NCI-H2171 treated with DMSO at 0.1 percent for 48 hours (cell line): ENCODE results near the gene PAM.

ENCODE experiments used
- DNase-seq: peaks from one replicate; lab custom pipeline; 2025; lab: John Stamatoyannopoulos, UW

The PAM gene

DNA sequence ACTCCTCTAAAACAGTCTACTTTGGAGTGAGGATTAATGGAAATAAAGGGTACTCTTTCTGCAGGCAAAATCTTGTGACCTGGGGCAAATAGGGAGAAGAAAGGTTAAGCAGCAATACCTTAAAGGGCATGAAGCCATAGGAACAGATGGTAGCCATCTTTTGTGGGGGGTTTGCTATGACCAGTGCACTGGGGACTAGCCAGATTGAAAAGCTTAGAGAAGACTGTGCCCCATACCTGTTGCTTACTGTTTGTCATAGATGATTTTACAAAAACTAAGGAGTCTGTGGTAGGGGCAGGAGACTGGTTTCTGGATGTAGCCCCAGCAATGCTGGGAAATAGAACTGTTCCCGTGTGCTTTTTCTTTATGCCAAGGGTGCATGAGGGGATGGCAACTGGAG, 58.6 kb downstream of the PAM start:
- DNase-seq: no peak

DNA sequence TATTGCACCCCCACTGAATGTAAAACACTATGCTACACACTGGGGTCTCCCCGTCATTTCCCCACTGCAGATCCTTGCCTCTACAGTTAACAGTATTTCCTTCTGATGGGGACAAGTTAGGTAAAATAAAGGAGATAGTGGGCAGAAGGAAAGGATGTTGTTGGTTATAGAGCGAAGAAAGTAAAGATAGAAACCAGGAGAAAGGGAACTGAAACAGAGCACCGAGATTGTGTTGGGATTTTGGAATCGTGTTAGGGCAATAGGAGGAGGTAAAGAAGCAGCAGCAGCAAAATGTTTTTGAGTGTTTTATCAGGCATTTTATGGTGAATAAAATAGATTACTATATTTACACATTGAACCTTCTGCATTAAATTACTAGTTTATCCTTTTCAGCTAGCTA, 60.0 kb downstream of the PAM start:
- DNase-seq: no peak

DNA sequence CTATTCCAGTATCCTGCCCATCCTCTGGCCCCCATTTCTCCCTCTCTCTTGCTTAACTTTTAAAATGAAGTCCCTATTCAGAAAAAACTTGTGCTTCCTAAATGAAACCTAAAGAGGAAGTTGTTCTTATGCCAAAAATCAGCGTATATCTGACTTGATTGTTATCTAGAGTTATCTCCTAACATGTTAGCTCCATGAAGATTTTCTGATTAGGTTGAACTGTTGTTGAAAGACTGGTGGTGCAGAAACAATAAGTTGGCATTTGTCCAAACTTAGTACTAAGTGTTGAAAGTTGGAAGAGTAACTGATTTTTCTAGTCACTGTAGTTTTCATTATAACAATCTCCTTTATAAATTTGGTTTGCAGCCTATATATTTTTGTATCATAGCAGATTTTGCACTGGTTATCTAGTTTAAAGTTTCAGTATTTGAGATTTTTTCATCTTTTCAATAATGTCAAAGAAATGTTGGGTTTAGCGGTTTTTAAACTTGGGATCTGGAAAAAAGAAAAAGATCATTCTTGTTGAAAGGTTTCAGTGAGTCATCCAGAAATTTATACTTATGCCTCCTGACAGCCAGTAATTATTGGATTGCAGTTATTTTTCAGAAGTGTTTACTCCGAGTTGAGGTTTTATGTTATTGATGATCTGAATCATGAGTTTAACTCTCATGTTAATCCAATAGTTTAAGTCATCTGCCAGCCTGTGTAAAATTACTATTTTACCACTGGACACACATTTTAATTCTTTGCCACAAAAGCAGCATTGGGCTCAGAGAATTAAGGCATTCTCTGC, 60.6 kb downstream of the PAM start:
- peak; percentile 43 for DNase-seq

GRCh38 chr5:102818345-102818744, 63.2 kb downstream of the PAM start:
- no peak for DNase-seq

- DNase-seq: no peak
Measured at GRCh38 chr5:102818934-102819333, 63.8 kb downstream of the PAM start.

- peak; percentile 78 for DNase-seq
Measured at GRCh38 chr5:102819634-102820033, 64.5 kb downstream of the PAM start.

- peak; percentile 71 for DNase-seq
Measured at GRCh38 chr5:102823441-102823874, 68.4 kb downstream of the PAM start.

DNA sequence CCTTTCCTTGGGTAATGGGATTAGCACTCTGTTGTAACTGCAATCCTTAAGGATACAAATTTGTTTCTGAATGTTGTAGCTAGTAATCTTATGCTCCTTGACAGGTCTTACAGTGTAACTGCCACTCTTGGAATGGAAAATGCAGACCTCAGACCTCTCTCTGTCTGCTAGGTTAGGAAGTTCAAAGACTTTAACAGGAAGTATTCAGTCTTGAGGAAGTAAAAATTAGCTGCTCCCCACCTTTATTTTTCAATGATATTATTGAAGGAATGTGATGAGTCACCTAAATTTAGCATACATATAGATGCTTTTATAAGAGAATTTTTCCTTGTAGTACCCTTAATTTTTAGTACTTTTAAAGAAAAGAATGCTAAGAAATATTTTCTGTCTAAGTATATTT, 71.5 kb downstream of the PAM start:
- DNase-seq: no peak

DNA sequence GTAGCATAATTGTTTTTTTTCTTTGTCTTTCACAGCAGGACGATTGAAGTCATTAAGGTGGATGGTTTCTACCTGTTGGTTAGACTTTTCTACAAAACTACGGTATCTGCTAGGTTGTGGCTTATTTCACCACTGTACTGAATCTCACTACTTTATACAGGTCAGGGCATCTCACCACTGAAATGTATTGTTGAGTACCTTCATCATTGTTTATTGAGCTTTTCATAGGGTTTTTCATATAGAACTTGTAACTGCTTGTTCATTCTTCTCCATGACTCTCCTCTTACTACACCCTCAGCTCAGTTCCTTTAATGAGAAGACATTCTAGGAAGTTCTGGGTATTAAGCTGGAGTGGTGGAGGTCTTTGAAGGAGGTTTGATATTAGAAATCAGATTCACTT, 75.1 kb downstream of the PAM start:
- no peak for DNase-seq

DNA sequence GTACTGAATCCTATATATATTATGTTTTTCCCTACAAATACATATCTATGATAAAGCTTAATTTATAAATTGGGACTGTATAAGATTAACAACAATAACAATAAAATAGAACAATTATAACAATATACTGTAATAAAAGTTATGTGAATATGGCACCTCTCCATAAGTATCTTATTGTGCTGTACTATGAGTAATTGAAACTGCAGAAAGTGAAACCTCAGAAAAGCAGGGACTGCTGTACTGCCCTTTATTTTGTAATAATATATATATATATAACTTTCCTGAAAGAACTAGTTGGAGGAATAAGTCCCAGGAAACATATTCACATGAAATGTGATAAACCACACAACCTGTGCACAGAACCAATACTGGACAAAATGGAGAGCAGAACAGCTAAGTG, 77.3 kb downstream of the PAM start:
- DNase-seq: no peak

- DNase-seq: no peak
Measured at GRCh38 chr5:102833146-102833545, 78.0 kb downstream of the PAM start.

- DNase-seq: no peak
Measured at GRCh38 chr5:102834438-102834964, 79.4 kb downstream of the PAM start.

DNA sequence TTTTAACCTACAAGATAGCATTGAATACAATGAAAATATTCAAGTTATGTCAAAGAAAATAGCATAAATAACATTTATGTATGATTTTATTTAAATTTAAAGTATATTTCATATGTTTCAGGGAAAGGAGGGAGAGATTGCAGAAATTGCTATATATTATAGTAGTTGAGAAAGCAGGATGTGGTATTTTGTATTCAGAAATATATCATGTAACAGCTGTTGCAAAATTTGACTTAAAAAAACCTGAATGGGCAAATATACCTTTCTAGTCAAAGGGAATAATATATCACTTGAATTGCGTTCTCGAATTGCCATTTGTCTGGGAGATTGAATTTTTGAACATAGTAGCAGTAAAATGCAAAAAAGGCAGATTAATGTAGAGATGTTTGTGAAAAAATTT, 80.6 kb downstream of the PAM start:
- no peak for DNase-seq

GRCh38 chr5:102841021-102841420, 85.9 kb downstream of the PAM start:
- no peak for DNase-seq

- no peak for DNase-seq
Measured at GRCh38 chr5:102843997-102844396, 88.9 kb downstream of the PAM start.

DNA sequence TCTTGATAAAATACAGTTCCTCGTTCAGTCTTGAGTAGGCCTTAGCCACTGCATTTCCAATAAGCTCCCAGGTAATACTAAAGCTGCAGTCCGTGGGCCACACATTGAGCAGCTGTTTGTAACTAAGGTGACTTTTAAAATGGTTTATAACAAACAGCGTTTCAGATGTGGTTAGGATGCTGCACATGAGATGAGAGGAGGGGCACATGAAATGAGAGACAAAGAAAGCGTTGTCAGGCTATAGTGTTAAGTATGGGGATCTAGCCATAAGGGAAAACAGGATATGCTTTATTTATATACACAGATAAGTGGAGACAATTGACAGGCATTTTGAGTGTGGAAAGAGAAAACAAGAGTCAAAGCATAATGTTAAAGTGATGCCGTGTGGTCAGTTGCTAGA, 89.9 kb downstream of the PAM start:
- no peak for DNase-seq

- DNase-seq: no peak
Measured at GRCh38 chr5:102850503-102850902, 95.4 kb downstream of the PAM start.

GRCh38 chr5:102853680-102854079, 98.6 kb downstream of the PAM start:
- no peak for DNase-seq

GRCh38 chr5:102855681-102856388, 100.7 kb downstream of the PAM start:
- DNase-seq: no peak

- DNase-seq: no peak
Measured at GRCh38 chr5:102856389-102856777, 101.3 kb downstream of the PAM start.

DNA sequence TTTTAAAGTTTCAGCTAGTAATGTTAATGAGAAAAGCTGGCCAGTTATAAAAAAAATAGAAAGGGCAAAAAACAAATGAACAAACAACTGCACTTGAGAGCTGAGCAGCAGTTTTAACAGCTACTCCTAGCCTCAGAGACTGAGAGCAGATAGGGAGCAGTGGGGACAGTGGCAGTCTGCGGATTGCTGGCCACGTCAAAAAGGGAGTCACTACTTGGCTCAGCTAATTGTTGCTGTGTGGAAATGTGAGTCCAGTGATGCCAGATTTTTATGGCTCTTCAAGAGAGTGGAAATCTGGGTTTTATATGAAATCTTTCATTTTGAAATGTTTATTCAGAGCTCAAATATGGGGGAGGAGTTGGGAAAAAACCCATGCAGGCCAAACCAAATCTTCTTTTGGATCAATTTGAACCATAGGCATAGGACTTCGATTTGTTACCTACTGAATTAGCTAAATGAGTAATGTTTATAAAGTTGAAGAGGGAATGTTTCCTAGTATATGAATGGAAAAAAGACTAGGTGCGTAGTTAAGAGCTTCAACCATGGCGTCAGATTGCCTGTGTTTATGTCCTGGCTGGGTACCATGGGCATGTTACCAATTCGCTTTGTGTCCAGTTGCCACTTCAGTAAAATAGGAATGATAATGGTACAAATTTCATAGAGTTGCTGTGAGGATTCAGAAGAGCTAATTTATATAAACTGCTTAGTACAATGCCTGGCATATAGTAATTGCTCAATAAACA, 102.1 kb downstream of the PAM start:
- DNase-seq: no peak

- DNase-seq: no peak
Measured at GRCh38 chr5:102858221-102858620, 103.1 kb downstream of the PAM start.

DNA sequence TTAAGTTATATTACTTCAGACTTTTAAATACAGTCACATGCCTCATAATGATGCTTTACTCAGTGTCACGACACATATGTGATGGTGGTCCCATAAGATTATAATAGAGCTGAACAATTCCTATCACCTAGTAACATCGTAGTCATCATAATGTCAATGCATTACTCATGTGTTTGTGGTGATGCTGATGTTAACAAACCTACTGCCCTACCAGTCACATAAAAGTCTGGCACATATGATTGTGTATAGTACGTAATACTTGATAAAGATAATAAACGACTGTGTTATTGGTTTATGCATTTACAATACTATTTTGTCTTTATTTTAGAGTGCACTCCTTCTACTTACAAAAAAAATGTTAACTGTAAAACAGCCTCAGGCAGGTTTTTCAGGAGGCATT, 103.7 kb downstream of the PAM start:
- DNase-seq: no peak
